DMS114 treated with DMSO at 0.1 percent for 48 hours (cell line): ENCODE results near the gene CLEC18B.
A peak's percentile ranks its signal among the peaks of the same experiment; 100 is the strongest.
"Not testable (repeated sequence)": the region's sequence is repeated elsewhere in the genome, so short reads cannot be mapped to it uniquely, and the experiment has no call there.

ENCODE experiments used
- DNase-seq: peaks from one replicate; lab custom pipeline; 2025; ENCODE audit not compliant: unreplicated experiment; lab: John Stamatoyannopoulos, UW

CLEC18B gene

DNA sequence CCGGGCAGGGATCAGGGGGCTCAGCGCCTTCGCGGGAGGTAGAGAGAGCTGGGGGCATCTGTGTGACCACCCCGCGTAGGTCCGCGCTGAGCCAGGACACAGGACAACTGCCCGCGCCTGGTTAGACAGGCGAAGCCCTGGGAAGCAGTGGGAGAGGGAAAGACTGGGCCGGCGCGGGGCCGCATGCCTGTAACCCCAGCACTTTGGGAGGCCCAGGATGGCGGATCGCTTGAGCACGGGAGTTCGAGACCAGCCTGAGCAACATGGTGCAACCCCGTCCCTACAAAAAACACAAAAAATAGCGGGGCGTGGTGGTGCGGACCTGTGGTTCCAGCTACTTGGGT is 13.9 kb downstream of the CLEC18B start:
- DNase-seq: not testable (repeated sequence)

GRCh38 chr16:74406600-74407361 is 14.5 kb downstream of the CLEC18B start:
- DNase-seq: not testable (repeated sequence)

DNA sequence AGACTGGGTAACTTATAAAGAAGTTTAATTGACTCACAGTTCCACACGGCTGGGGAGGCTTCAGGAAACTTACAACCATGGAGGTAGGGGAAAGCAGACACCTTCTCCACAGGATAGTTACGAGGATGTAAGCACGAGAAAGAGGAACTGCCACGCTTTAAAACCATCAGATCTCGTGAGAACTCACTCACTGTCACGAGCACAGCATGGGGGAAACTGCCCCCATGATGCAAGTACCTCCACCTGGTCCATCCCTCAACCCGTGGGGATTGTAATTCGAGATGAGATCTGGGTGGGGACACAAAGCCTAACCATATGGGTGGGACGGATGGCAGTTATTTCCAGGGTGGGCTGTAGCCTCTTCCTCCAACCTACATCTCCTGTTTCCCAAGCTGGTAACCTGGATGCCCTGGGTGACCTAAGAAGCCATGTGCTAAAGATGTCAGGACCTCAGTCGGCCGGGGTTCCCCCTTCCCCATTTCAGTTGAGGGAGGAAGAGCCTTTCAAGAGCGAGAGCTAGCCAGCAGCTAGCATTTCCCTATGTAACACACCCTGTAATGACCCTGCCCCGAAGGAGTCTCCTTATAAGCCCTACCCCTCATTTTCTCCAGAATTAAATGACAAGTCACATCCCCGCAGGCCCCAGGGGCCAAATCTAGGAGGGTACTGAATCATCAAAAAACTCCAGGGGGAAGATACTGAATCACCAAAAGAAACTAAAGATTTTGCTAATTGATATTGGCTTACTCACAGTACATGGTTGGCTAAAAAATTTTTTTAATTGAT is 16.9 kb downstream of the CLEC18B start:
- not testable (repeated sequence) for DNase-seq

DNA sequence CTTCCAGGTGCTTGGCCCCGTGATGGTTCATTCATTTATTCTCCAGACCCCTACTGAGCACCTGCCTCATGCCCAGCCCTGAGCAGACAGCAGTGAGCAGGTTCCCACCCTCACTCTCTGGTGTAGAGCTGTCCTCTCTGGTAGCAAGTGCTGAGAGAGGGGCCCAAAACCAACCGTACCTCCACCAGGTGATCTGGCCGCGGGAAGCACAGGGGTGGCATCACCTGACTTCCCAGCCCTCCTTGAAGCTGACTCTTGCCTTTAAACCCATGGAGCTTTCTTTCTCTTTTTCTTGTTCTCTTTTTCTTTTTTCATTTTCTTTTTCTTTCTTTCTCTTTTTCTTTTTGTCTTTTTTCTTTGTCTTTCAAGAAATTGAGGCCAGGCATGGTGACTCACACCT is 21.0 kb downstream of the CLEC18B start:
- DNase-seq: not testable (repeated sequence)

DNA sequence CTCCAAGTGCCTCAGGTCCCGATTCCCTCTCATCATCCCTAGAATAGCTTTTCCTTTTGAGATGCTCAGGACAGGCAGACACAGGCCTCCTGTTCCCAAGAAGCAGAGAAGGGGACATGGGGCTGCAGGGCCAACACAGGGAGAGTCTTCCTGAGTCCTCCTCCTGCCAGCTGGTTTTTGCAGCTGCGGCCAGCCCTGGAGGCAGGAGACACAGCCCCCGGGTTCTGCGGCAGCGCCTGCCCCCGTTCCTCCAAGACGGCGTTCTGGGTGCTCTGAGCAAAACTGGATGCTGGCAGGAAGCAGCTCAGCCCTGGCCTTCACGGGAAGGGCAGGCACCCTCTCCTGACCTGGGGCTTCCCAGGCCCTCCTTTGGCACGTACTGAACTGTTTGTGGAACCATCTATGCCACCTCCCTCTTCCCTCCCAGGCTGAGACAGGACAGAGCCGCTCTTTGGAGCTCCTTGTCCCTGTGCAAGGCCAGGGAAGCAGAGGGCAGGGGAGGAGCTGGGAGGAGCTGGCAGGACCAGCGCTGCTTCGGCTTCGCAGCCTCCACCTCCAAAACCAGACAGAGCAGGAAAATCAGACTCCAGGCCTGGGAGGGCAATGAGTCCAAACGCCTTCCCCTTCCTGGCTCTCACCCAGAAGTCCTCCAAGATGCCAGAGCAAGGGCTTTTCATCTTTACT is 22.9 kb downstream of the CLEC18B start:
- DNase-seq: not testable (repeated sequence)

- DNase-seq: not testable (repeated sequence)
These were observed 24.7 kb downstream of the CLEC18B start for GRCh38 chr16:74396521-74397017.

GRCh38 chr16:74394604-74395003 is 26.7 kb downstream of the CLEC18B start:
- DNase-seq: not testable (repeated sequence)

GRCh38 chr16:74394131-74394530 is 27.1 kb downstream of the CLEC18B start:
- not testable (repeated sequence) for DNase-seq

DNA sequence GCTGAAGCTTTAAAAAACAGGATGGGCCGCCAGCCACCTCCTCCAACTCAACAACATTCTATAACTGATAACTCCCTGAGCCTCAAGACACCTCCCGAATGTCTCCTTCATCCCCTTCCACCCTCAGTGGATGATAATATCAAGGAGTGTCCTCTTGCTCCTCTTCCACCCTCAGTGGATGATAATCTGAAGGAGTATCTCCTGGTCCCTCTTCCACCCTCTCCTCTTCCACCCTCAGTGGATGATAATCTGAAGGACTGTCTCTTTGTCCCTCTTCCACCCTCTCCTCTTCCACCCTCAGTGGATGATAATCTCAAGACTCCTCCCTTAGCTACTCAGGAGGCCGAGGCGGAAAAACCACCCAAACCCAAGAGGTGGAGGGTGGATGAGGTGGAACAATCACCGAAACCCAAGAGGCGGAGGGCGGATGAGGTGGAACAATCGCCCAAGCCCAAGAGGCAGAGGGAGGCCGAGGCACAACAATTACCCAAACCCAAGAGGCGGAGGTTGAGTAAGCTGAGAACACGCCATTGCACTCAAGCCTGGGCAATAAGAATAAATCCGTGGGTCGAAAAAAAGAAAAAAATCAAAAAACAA is 29.7 kb downstream of the CLEC18B start:
- DNase-seq: not testable (repeated sequence)

DNA sequence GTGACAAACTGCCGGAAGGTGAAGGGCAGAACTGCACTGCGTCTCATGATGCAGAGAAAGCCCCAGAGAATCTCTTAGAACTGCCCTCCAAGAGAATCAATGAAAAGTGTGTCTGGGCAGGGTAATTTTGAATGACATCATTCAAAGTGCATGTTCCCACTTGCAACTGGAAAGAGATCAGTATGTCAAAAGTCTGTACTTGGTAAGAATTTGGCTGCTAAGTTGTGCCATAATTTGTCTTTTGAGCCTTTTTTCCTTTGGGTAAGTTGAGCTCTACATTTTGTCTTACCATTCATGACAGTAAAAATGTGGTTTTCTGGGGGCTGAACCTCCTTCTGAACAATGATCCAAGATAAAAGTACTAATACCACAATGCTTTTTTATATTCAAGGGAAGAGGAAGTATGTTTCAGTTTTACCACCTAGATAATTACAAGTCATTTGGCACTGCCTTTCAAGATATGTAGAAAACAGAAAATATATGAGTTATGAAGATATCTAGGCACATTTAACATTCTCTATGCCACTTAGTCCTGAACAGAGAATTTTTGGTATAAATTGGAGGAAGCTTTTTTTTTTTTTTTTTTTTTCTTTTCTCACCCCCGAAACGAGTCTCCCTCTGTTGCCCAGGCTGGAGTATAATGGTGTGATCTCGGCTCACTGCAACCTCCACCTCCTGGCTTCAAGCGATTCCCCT is 38.8 kb downstream of the CLEC18B start:
- DNase-seq: not testable (repeated sequence)

GRCh38 chr16:74373847-74374184 is 47.5 kb downstream of the CLEC18B start:
- not testable (repeated sequence) for DNase-seq

GRCh38 chr16:74372953-74373846 is 48.1 kb downstream of the CLEC18B start:
- no peak for DNase-seq

DNA sequence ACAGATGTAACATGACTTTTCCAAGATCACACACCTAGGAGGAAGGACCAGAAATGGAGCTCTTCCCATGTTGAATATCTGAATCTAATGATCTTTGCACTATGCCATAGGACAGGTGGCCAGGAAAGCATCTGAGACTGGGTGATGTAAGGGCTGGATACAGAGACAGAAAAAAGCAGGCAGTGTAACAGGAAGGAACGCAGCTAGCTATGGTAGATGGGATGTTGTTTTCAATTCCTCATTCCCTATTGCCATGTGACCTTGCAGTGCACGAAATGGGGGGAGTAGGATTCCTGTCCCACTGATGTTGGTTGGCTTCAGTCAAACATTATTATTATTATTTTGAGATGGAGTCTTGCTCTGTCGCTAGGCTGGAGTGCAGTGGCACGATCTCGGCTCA is 48.9 kb downstream of the CLEC18B start:
- no peak for DNase-seq

DNA sequence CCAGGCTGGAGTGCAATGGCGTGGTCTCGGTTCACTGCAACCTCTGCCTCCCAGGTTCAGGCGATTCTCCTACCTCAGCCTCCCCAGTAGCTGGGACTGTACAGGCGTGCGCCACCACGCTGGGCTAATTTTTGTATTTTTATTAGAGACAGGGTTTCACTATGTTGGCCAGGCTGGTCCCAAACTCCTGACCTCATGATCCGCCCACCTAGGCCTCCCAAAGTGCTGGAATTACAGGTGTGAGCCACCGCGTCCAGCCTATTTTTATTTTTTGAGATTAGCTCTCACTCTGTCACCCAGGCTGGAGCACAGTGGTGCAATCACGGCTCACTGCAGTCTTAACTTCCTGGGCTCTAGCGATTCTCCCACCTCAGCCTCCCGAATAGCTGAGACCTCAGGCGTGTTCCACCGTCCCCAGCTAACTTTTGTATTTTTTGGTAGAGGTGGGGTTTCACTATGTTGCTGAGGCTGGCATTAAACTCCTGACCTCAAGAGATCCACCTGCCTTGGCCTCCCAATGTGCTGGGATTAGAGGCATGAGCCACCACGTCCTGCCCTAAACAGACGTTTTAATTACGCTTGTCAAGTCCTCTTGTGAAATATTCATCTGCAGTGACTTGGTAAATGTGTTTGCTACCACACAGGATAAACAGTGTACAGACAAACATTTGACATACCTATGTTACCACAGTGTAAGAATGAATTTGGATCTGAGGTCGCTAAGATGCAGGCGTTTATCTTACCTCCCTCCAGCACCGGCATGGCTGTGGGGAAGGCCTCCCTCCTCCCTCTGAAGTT is 50.7 kb downstream of the CLEC18B start:
- DNase-seq: not testable (repeated sequence)

- peak; percentile 85 for DNase-seq
These were observed 53.0 kb downstream of the CLEC18B start for GRCh38 chr16:74368002-74368911.

- DNase-seq: peak; percentile 33
These were observed 53.7 kb downstream of the CLEC18B start for GRCh38 chr16:74367469-74368001.
